NK-92 treated with Interleukin-12 subunit alpha and Interleukin-12 subunit beta, amount 100 ng/mL, for 24 hours (cell line): ENCODE data around the gene TET1.
"Not testable (repeated sequence)": the region's sequence is repeated elsewhere in the genome, so short reads cannot be mapped to it uniquely, and the experiment has no call there.

Source experiments
- DNase-seq: peaks from one replicate; lab custom pipeline; 2025; lab: John Stamatoyannopoulos, UW

Gene TET1

DNA sequence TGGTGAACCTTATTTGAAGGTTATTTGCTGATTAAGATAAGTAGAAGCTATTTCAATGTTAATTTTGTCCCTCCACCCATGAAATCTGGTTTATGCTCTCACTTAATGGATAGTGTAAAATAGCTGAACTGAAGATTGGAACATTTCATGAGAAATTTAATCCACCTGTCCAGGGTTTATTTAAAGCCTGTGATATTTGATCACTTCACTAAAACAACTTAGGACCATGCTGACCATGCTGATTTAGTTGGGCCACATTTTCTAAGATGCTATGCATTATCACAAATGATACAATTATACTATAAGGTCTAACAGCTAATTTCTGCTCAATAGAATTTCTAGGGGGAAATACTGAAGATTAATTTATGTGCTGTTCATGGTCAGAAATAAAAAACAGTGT, 53.8 kb downstream of the TET1 start:
- DNase-seq, result not testable (repeated sequence)

DNA sequence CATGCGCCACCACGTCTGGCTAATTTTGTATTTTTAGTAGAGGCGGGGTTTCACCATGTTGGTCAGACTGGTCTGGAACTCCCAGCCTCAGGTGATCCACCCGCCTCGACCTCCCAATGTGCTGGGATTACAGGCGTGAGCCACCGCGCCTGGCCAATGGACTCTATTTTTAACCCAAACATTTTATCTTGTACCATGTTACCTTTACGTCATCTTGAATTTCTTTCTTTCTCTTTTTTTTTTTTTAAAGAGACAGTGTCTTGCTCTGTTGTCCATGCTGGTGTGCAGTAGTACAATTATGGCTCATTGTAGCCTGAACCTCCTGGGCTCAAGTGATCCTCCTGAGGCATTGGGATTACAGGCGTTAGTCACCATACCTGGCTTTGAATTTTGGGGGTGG, 57.6 kb downstream of the TET1 start:
- DNase-seq, result not testable (repeated sequence)

DNA sequence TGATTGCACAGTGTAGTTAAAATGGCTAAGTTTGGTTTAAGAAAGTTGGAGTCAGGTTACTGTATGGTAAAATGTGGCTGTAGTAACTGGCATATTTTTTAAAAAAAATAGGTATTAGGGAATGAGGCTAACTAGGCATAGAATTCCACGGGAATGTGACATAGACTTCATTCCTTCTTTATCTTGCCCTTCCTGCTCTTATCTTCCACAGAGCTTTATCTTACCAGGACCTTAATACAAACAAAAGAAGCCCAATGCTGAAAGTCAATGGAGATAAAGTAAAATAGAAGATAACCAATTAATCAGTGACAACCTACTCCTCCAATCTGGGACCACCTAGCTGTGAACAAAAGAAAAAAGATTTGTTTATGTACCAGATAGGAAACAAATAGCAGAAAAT, 58.1 kb downstream of the TET1 start:
- DNase-seq, result no peak

DNA sequence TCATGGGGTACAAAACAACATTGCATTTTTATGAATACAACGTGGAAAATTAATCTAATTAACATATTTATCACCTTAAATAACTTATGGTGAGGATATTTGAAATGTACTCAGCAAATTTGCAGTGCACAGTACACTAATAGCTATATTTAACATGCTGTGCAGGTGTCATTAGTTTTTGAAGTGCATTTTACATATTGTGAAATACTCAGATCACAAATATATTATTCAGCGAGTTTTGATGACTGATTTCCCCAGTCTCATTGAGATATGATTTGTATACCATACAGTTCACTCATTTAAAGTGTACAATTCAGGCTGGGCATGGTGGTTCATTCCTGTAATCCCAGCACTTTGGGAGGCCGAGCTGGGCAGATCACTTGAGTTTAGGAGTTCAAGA, 59.5 kb downstream of the TET1 start:
- DNase-seq, result no peak

DNA sequence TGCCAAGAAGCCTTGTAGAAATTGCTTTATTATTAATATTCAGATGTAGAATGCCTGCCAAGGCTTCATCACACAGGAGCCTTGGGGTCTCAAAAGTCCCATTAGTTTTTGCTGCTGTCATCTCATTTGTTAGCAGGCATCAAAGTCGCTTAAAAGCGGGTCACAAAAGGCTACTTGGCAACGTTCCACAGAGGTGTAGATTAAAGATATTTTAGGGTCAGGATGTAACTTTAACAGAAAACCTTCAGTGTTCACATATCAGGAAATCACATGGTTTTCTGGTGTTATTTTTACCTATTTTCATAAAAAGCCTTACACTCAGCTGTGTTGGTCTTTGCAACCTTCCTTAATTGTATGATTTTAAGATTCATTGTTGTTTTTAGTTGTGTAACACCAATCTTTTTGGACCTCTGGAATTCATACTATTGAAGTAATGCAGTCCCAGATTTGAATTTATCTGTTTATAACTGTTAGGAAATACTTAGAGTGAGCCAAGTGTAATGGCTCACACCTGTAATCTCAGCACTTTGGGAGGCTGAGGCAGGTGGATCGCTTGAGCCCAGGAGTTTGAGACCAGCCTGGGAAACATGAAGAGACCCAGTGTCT, 65.3 kb downstream of the TET1 start:
- no peak for DNase-seq

DNA sequence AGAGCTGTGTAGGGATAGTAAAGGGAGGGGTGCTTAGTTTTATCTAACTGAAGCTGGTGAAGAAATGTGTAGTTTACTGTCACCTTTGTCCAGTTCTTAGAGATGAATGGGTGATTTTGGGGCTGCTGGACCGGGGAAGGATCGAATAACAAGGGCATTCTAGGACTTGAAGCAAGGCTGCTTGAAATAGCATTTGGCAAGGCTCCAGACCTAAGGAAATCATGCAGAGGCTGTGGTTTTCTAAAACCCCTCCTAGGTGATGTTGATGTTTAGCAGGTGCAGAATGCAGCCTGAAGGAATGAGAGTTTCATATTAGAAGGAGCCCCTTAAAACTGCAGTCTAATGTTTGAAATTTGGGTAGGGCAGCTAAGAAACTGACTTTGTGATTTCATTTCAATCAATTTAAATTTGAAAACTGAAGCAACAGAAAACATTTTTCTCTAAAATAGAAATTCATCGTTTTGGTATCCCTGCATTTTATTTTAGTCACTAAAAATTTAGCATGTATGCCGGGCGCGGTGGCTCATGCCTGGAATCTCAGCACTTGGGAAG, 68.5 kb downstream of the TET1 start:
- DNase-seq, result no peak

DNA sequence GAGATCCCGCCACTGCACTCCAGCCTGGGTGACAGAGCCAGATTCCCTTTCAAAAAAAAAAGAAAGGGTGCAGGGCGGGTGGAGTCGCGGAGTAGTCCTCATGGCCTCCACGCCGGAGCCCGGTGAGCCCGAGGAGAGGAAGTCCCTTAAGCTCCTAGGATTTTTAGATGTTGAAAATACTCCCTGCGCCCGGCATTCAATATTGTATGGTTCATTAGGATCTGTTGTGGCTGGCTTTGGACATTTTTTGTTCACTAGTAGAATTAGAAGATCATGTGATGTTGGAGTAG, 72.1 kb downstream of the TET1 start:
- not testable (repeated sequence) for DNase-seq

DNA sequence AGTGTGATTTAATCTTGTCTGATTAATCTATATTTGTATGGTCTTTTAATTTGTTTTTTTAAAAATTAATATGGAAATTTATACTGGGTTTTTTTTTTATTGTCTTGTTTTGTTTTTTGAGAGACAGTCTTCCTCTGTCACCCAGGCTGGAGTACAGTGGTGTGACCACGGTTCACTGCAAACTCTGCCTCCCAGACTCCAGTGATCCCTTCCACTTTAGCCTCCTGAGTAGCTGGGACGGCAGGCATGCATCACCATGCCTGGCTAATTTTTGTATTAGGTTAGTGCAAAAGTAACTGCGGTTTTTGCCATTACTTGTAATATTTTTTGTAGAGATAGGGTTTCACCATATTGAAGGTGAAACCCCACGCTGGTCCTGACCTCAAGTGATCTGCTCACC, 73.1 kb downstream of the TET1 start:
- no peak for DNase-seq

DNA sequence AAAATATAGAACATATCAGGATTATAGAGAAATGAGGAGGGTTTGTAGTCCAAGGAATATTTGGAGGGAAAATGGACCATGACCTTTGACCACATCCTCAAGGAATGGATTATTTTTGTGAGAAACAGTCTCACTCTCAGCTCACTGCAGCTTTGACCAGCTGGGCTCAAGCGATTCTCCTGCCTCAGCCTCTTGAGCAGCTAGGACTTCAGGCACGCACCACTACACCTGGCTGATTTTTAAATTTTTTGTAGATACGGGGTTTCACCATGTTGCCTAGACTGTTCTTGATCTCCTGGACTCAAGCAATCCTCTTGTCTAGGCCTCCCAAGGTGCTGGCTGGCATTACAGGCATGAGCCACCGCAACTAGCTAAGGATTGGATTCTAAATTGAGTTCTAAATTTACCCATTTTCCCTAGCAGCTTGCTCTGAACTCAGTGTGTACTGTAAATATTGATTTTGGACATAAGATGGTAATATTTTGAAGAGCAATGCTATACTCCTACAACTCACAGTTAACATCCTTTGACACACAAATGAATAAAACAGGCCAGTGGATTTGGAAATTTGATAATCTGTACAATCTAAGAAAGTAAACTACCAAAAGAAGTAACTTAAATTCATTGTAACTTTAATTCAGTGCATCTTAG, 73.8 kb downstream of the TET1 start:
- no peak for DNase-seq

DNA sequence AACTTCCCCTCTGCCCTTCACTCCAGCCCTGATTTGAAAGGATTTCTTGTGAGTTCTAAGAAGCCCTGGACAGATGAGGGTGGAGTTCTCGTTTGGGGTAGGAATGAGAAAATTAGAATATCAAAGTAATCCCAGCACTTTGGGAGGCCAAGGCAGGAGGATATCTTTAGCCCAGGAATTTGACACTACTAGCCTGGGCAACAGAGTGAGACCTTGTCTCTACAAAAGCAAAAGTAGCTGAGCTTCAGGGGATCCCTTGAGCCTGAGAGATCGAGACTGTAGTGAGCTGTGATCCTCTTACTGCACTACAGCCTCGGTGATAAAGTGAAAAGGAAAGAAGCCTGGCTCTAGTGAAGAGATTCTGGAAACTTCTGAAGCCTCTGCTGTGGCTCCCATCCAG, 76.2 kb downstream of the TET1 start:
- no peak for DNase-seq

DNA sequence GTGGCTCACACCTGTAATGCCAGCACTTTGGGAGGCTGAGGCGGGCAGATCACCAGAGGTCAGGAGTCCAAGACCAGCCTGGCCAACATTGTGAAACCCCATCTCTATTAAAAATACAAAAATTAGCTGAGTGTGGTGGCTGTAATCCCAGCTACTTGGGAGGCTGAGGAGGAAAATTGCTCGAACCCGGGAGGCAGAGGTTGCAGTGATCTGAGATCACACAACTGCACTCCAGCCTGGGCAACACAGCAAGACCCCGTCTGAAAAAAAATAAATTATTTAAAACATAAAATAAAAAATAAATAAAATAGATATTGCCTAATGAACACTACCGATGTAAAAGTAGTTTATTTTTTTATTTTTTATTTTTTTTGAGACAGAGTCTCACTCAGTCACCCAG, 83.4 kb downstream of the TET1 start:
- not testable (repeated sequence) for DNase-seq

DNA sequence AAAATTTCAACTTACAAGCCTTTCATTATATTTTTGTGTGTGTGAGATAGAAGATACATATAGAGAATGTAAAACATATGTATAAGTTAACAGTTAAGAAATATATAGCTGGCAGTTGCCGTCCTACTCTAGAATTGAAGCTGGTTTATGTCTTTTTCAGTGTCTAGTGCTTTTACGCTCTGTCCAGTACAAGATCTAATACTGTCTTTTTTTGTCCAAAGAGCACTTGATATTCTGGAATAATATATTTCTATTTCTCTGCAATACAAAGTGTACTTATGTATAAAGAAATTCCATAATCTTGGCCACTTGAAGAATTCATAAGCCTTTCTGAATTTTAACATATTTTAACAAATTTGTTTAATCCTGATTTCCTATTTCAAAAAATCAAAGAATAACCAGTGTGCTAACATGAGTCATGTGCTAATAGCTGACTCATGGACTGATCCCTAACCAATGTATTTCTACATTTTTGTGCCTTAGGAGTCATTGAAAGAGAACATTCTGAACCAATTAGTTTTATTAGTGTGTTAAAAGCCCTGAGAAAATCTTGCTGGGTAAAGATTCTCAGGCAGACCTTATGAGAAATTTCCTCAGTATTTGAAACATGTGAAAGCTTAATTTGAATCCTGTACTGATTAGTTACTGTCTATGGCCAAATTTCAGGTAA, 87.7 kb downstream of the TET1 start:
- DNase-seq, result no peak

DNA sequence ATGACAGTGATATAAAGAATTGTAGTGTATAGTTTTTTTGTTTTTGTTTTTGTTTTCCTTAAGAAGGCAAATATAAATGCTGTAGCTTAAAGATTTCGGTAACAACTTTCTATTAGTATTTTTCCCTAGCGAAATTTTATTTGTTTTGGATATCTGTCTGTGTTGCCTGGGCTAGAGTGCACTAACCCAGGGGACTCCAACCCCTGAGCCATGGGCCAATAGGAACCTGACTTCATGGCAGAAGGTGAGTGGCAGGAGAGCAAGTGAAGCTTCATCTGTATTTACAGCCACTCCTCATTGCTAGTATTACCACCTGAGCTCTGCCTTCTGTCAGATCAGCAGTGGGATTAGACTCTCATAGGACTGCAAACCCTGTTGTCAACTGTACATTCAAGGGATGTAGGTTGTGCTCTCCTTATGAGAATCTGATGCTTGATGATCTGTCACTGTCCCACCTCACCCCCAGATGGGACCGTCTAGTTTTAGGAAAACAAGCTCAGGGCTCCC, 95.5 kb downstream of the TET1 start:
- no peak for DNase-seq

DNA sequence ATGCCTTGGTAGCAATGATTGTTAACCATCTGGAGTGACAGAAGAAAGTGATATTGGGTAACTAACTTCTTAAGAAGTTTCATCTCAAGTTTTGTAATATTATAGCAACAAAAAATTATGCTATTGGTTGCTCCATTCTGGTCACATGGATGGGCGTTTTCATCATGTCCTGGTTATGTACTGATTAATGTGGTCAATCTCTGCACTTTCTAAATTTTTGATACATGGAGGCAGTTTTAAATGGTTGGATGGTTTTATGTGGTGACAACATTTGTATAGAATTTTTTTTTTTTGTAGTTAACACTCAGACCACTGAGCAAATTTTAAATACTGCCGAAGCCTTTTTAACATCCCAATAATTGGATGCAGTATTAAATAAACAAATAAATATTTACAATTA, 105.7 kb downstream of the TET1 start:
- DNase-seq, result no peak

DNA sequence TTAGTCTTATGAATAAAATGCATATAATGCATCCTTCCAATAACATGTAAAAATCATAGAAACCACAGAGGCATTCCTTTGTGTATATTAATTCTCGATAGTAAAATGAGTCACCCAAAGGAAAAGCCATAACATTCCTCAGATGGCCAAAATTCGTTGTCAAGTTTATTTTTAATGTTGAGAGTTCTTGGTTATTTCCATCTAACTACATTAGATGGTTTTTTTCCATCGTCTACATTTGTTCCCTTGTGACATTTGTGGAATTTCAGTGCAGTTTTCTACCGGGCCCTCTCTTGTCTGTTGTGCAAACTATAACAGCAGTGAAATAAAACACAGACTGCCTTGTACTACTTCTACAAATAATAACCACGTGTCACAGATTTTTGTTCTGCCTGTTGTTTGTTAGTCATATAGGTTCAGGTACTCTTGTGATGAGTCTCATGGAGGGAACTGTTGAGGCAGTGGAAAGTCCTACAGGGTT, 106.2 kb downstream of the TET1 start:
- DNase-seq, result no peak

DNA sequence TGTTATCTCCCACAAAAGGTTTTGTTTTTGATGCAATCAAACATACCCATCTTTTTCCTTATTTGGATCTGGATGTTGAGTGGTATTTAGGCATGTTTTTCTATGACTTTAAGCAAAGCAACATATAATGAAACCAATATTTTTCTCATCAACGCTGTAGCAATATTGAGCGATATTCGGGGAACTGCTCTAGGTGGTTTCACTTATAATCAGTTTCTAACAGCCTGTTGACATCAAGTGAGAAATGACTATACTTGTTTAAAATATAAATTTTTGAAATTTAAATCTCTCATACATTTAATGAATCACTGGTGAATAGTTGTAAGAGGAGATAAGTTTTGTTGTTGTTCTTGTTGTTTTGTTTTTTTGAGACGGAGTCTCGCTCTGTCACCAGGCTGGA, 108.1 kb downstream of the TET1 start:
- DNase-seq, result no peak

DNA sequence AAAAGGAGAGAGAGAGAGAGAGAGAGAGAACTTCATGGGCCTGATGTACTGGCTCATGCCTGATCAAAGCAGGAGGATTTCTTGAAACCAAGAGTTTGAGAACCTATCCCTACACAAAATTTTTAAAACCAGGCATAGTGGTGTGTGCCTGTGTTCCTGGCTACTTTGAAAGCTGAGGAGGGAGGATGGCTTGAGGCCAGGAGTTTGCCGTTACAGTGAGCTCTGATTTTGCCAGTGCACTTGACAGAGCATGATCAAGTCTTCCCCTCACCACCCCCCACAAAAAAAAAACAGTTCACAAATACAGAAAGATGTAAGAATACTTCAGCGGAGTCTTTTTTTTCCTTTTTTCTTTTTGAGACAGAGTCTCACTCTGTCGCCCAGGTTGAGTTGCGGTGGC, 108.8 kb downstream of the TET1 start:
- no peak for DNase-seq

DNA sequence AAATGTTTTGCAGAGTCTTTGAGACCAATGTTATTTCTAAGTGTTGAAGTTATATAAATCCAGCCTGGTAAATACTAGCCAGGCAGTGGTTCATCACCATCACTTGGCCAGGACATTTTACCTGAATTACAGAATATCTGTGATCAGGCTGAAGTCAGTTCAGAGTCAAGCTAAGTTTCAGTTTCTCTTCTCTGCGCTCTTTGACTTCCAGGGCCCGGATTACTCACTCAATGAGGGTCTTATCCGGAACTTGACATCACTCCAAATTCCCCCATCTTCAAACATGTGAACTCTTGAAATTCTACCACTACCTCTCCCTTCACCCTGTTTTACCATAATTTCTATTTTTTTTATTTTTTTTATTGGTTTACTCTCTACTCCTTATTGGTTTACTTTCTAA, 124.3 kb downstream of the TET1 start:
- no peak for DNase-seq

DNA sequence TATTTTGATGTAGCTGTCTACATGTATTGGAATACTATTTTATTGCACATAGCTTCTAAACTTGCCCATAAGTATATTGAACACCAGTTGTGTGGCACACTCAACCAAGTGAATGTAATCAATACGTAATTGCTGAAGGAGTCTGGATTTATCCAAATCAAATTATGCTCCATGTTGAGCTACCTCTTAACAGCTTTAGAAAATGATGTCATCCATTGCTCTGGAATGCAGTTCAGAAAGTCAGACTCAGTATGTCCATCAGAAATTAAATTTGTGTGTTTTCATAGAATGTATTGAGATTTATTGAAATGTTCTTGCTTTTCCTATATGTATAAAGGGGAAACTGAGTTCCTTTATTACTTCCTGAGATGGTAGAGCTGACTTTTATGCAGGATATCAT, 135.9 kb downstream of the TET1 start:
- no peak for DNase-seq

DNA sequence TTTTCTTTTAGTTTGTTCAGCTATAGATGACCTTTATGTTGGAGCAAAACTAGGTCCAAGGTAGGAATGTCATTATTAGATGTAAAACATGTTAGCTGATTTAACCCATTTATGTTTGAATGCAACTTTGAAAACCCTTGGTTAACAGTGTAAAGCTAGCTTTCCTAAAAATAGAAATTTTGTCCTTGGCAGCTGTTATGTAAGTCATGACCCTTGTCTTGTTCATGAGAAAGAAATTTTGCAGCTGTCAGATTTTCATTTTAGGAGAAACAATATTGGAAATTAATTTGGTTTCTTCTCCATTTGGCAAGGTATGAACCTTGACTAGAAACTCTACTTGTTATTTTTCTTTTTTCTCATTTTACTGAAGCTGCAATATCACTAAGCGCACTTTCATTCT, 137.0 kb downstream of the TET1 start:
- DNase-seq, result no peak

DNA sequence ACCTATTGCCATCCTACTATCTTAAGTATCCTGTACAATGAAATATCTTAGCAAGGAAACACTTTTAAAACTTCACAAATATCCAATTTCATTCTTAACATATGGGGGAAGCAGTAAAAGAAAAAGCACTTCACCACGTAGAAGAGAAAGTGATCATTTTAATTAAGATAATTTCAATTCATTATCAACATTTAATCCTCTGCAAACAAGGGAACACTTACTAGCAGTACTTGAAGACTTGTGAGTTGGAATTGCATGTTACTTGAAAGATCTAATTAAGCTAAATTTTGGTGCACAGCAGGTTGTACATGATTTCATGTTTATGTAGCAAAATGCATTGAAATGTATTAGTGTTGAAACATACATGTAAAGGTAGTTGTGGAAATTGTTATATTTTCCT, 140.1 kb downstream of the TET1 start:
- DNase-seq, result no peak

DNA sequence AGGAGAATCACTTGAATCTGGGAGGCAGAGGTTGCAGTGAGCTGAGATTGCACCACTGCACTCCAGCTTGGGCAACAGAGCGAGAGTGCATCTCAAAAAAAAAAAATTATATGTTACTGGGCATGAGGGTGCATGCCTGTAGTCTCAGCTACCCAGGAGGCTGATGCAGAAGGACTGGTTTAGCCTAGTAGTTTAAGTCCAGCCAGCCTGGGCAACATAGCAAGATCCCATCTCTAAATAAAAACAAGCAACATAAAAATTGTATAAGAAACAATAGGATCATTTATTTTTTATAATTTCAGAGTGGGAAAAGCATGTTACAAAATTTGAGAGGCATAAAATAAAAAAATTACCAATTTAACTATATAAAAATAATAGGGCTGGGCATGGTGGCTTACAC, 145.4 kb downstream of the TET1 start:
- DNase-seq, result no peak

DNA sequence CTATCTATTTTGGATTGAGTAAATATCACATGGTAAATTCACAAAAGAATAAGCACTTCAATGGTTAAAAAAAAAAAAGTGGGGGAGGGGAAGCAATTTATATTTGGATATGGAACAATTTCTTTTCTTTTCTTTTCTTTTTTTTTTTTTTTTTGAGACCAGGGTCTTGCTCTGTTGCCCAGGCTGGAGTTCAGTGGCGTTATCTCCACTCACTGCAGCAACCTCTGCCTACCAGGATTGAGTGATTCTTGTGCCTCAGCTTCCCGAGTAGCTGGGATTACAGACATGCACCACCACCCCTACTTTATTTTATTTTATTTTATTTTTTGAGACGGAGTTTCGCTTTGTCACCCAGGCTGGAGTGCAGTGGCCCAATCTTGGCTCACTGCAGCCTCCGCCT, 148.8 kb downstream of the TET1 start:
- not testable (repeated sequence) for DNase-seq
